Measurements from ENCODE around the gene KIF2C. TPM values are rescaled to one million over a fixed set of nuclear protein-coding genes. Genes with fewer than 3 reads are reported as not detected.

The KIF2C gene
- polyA plus RNA-seq, 2 of the 4 experiments (the other 2 are of a cell fraction), result 26.9 to 40.5 TPM

- TF ChIP-seq MAZ (IDR thresholded peaks at IDR 0.05; ENCODE audit: borderline replicate concordance, low read depth, low read length) (peak; percentile 33; the same call in 1 of the 2 replicates), KDM1A (IDR thresholded peaks at IDR 0.05; ENCODE audit: low read depth) (no peak), GATA3 (IDR thresholded peaks at IDR 0.05; ENCODE audit: borderline replicate concordance) (peak; percentile 59; the same call in 1 of the 2 replicates), USF2 (IDR thresholded peaks at IDR 0.05) (no peak), JUNB (IDR thresholded peaks at IDR 0.05) (0 out of 2 replicates have a peak, but pooled peaks have one; percentile 33), HOXA7 (CRISPR knock-in tag; IDR thresholded peaks at IDR 0.05) (peak; percentile 99), RFX5 (IDR thresholded peaks at IDR 0.05) (no peak), MYC (IDR thresholded peaks at IDR 0.05; ENCODE audit: borderline replicate concordance, low read length) (no peak), ZNF302 (CRISPR knock-in tag; IDR thresholded peaks at IDR 0.05) (no peak), HOXB5 (CRISPR knock-in tag; IDR thresholded peaks at IDR 0.05) (peak; percentile 48; the same call in 1 of the 2 replicates), FOSB (CRISPR knock-in tag; IDR thresholded peaks at IDR 0.05) (peak; percentile 99), PHF8 (IDR thresholded peaks at IDR 0.05; ENCODE audit: borderline replicate concordance, low read depth) (no peak), BHLHE40 (IDR thresholded peaks at IDR 0.05; ENCODE audit: low read depth, low read length) (no peak), NPAS2 (CRISPR knock-in tag; IDR thresholded peaks at IDR 0.05; ENCODE audit: borderline replicate concordance) (no peak), RNF2 (IDR thresholded peaks at IDR 0.05; ENCODE audit: borderline replicate concordance, low read depth) (no peak; the same call in 1 of the 2 replicates), HEYL (CRISPR knock-in tag; IDR thresholded peaks at IDR 0.05) (no peak), ESRRA (IDR thresholded peaks at IDR 0.05; ENCODE audit: borderline replicate concordance, low read length) (no peak), FOSL2 (IDR thresholded peaks at IDR 0.05) (peak; percentile 25; the same call in 1 of the 2 replicates), FOSL2 (CRISPR knock-in tag; IDR thresholded peaks at IDR 0.05) (peak; percentile 86), RCOR1 (IDR thresholded peaks at IDR 0.05; ENCODE audit: low read depth, low read length) (no peak), FOXS1 (CRISPR knock-in tag; IDR thresholded peaks at IDR 0.05) (peak; percentile 14; the same call in 1 of the 2 replicates), ZSCAN20 (CRISPR knock-in tag; IDR thresholded peaks at IDR 0.05) (no peak; the same call in 1 of the 2 replicates), TFCP2L1 (CRISPR knock-in tag; IDR thresholded peaks at IDR 0.05) (peak; percentile 99), NFE2L2 (conservative IDR thresholded peaks at IDR 0.05; ENCODE audit: low read length) (no peak), CBX2 (IDR thresholded peaks at IDR 0.05; ENCODE audit: borderline replicate concordance, low read depth) (no peak), CHD2 (IDR thresholded peaks at IDR 0.05; ENCODE audit: low read length, partially characterized antibody) (peak; percentile 47), POLR2A (IDR thresholded peaks at IDR 0.05; ENCODE audit: low read length) (peak; percentile 81), ATOH8 (CRISPR knock-in tag; IDR thresholded peaks at IDR 0.05; ENCODE audit: low read depth) (peak; percentile 88; the same call in 1 of the 2 replicates), CHD4 (IDR thresholded peaks at IDR 0.05; ENCODE audit: borderline replicate concordance) (no peak), EP300 (IDR thresholded peaks at IDR 0.05) (no peak), KDM5A (IDR thresholded peaks at IDR 0.05) (no peak)
Observed at GRCh38 chr1:44730741-44731512, 8.7 kb upstream of the KIF2C start, which contains the start of gene RNU5D-1 (continued).
